NCI-H1436 treated with DMSO at 0.1 percent for 48 hours (cell line): Measurements from ENCODE around the gene CACNA1I.

Experiments
- DNase-seq: peaks from one replicate; lab custom pipeline; 2025; lab: John Stamatoyannopoulos, UW

CACNA1I gene

GRCh38 chr22:39651053-39651996 lies 80.8 kb downstream of the CACNA1I start:
- no peak for DNase-seq

GRCh38 chr22:39652990-39653786 lies 82.6 kb downstream of the CACNA1I start:
- DNase-seq: no peak

DNA sequence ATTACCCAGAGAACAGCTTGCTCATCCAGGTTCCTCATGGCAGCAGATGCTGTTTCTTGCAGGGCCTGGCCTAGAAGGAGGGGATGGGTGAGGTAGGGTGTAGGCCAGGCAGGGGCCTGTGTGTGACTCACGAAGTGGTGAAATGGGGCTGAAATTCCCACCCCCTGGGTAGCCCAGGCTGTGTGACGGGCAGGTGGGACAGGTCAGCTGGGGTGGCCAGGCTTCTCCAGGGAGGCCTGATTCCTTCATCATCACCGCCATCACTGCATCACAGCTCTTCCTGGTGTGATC lies 83.2 kb downstream of the CACNA1I start:
- no peak for DNase-seq

DNA sequence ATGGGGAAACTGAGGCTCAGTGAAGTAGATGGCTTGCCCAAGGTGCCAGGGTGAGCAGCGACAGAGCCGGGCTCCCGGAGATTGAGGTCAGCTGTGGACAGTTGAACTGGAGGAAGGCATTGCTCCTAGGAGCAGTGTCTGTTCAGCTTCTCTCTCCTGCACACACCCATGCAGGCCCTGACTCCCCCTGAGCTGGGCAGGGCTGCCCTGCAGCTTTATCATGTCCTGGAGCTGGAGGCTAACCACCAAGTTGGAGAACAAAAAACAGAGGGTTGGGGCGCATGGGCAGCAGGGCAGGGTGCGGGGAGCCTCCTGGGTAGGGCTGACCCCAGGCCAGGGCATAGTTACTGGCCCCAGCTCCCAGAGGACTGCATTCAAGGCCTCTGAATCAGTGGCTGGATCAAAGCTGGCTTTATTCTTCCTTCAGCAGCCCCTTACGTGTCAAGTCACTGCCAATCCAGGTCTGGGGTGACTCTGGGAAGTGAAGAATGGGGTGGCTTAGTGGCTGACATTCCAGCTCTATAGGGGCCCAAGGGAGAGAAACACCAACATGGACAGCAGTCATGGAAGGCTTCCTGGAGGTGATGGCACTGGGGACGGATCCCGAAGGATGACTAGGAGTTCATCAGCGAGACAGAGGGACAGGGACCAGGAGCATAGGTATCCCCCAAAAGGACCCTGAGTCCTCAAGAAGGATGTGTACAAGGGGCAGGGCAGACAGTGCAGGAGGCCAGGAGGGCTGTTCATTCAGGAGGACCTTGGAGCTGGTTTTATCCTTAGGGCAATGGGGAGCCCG lies 83.8 kb downstream of the CACNA1I start:
- no peak for DNase-seq

DNA sequence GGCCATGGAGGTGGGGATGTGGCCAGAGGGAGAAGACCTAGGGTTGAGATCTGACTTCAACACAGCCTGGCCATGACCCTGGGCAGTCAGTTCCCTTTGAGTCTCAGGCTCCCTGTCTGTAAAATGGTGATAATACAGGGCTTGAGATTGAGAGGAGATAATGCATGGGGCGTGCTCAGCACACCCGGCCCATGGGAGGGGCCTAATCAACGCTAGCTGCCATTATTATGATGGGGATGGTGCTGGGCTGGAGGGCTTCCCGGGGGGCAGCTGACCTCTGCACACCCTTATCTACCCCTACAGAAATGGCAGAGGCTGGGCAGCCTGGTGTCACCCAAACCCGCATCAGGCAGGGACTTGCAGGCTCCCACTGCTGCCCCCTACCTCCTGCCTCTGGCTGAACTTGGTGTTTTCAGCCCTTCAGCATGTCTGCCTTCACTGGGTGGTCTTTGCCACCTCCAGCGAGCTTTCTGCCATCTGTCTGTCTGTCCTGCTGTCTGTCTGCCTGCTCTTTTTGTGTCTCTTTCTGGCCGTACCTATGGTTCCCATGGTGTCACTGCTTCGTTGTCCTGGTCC lies 84.5 kb downstream of the CACNA1I start:
- DNase-seq: no peak

- no peak for DNase-seq
Observed at GRCh38 chr22:39655831-39656230, 85.3 kb downstream of the CACNA1I start.

- no peak for DNase-seq
Observed at GRCh38 chr22:39656495-39657490, 86.2 kb downstream of the CACNA1I start.

DNA sequence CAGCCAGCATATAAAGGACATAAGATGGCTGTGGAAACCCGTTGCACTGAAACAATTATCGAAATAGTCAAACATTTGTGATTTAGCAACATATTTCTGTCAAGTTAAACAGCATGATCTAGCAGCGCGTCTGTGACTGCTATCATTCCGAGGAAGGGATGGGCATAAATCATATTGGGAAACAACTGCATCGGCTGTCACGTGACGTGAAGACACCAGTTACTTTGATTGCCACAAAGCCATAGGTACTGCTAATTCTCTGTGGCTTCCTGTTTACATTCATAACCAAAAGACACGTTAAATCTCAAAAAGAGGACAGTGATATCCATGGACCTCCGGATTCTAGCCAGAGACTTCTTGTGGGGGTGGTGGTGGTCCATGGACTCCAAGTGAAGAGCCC lies 87.8 kb downstream of the CACNA1I start:
- DNase-seq: no peak

DNA sequence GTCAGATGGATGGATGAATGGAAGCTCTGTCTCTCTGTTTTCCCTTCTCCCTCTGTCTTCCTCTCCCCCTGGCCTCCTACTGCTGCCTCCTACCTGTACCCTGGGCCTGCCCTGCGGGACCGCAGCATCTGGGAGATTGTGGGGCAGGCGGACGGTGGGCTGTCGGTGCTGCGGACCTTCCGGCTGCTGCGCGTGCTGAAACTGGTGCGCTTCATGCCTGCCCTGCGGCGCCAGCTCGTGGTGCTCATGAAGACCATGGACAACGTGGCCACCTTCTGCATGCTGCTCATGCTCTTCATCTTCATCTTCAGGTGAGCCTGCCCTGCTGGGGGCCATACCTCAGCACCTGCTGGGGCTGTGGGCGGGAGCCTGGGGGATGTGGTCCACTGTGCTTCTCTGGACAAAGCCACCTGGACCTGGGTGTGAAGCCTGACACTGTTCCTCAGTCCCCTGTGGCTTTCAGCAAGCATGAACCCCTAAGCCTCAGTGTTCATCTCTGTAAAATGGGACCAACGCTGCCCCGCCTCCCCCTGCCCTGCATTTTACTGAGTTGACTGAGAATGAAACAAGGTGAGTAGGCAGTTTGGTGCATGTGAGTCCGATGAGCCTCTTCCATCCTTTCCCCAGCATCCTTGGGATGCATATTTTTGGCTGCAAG lies 88.4 kb downstream of the CACNA1I start:
- no peak for DNase-seq

- no peak for DNase-seq
Observed at GRCh38 chr22:39661501-39661841, 90.9 kb downstream of the CACNA1I start.

DNA sequence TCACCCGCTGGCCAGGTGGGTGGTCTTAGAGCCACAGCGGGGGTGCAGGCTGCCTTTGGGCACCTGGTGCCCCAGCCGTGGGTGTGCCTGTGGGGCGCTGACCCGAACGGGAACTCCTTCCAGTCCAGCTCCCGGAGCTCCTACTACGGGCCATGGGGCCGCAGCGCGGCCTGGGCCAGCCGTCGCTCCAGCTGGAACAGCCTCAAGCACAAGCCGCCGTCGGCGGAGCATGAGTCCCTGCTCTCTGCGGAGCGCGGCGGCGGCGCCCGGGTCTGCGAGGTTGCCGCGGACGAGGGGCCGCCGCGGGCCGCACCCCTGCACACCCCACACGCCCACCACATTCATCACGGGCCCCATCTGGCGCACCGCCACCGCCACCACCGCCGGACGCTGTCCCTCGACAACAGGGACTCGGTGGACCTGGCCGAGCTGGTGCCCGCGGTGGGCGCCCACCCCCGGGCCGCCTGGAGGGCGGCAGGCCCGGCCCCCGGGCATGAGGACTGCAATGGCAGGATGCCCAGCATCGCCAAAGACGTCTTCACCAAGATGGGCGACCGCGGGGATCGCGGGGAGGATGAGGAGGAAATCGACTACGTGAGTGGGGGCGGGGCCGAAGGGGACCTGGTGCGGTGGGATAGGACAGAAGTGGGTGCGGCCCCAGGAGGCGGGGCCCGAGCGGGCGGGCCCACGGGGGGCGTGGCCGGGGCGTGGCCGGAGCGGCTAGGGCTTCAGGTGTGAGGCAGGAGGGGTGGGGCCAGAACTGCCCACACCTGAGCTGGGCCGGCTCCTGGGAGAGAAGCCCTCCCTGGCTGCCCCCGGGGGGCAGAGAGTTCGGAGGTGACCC lies 91.5 kb downstream of the CACNA1I start:
- no peak for DNase-seq

- DNase-seq: no peak
Observed at GRCh38 chr22:39662686-39663052, 92.1 kb downstream of the CACNA1I start.

DNA sequence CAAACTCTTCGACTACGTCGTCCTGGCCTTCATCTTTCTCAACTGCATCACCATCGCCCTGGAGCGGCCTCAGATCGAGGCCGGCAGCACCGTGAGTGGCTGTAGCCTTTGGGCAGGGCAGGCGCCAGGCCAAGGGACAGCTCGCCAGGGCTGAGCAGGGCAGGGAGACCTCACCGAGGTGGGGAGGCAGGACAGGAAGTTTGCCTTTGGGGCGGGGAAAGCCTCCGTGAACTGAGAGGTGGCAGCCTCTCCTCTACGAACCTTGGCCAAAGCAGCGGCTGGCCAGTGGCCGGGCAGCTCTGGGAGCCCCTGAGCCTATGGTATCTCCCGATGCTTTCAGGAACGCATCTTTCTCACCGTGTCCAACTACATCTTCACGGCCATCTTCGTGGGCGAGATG lies 93.2 kb downstream of the CACNA1I start:
- DNase-seq: no peak

- no peak for DNase-seq
Observed at GRCh38 chr22:39664485-39665200, 94.1 kb downstream of the CACNA1I start.

- DNase-seq: no peak
Observed at GRCh38 chr22:39665229-39665628, 94.7 kb downstream of the CACNA1I start.

DNA sequence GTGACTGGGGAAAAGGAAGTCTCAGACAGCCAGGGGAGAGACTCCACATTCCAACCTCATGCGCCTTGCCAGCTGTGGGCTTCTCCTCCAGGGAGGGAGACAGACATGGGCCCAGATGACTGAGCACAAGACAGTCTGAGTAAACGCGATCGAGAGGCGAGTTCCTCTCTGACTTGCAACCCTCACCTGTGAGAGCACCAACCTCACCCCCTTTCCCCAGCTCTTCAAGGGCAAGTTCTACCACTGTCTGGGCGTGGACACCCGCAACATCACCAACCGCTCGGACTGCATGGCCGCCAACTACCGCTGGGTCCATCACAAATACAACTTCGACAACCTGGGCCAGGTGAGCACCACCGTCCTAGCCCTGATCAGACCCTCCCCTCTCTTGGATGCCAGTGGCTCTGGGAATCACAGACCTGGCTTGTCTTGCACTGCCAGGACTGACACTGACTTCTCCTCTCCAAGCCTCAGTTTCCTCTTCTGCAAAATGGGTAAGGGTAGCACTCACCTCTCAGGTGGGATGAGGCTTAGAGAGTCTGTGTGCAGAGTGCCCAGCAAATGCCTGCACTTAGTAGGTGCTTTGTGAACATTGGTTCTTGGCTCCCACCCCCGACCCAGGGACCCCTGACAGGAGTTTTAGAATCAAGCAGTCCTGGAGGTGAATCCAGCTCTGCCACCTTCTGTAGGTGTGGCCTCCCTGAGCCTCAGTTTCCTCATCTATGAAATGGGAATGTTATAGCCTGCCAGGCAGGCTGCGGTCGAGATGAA lies 95.3 kb downstream of the CACNA1I start:
- no peak for DNase-seq

GRCh38 chr22:39666495-39666894 lies 95.9 kb downstream of the CACNA1I start:
- no peak for DNase-seq

- no peak for DNase-seq
Observed at GRCh38 chr22:39666926-39667325, 96.4 kb downstream of the CACNA1I start.
